Kidney (tissue), 14 donors: ENCODE results near the gene PTPRJ. TPM values are rescaled to one million over a fixed set of nuclear protein-coding genes. Genes with fewer than 3 reads are reported as not detected.

Experiments used
- DNase-seq, 5 donors: peaks; one replicate each; pipeline ENCODE4 v3.0.0-alpha.2; 2013 to 2020
- FAIRE-seq: peaks from 2 replicates; lab custom pipeline; 2012; peaks lifted over from hg19 to GRCh38; lab: Jason Lieb, UNC
- H3K27ac ChIP-seq, 2 donors: one replicate each; pipeline ENCODE4 v1.7.0; 2013; ENCODE audit warnings: low read depth in 2 of 2, low read length in 2 of 2, inconsistent platforms in 1 of 2
- H3K27me3 ChIP-seq: one replicate; pipeline ENCODE4 v1.7.1; 2013; ENCODE audit warnings: low read length, inconsistent platforms; ENCODE audit not compliant: control insufficient read depth, insufficient read depth
- H3K36me3 ChIP-seq, 3 donors: one replicate each; pipeline versions ENCODE4 v1.7.0 to v1.7.1; 2013; ENCODE audit warnings: low read length in 3 of 3, control low read depth in 1 of 3, inconsistent platforms in 1 of 3; ENCODE audit not compliant: insufficient read depth in 3 of 3, control insufficient read depth in 2 of 3
- H3K4me1 ChIP-seq, 3 donors: one replicate each; pipeline versions ENCODE4 v1.7.0 to v1.7.1; 2013; ENCODE audit warnings: low read length in 3 of 3, inconsistent platforms in 1 of 3, low read depth in 1 of 3; ENCODE audit not compliant: control insufficient read depth in 2 of 3, insufficient read depth in 2 of 3
- H3K4me3 ChIP-seq, 3 donors: one replicate each; pipeline versions ENCODE4 v1.7.0 to v1.8.1; 2013; ENCODE audit warnings: low read length in 3 of 3, control low read depth in 1 of 3, inconsistent platforms in 1 of 3
- H3K9ac ChIP-seq, 3 donors: one replicate each; pipeline versions ENCODE4 v1.7.0 to v1.7.1; 2013; ENCODE audit warnings: low read length in 3 of 3, control low read depth in 1 of 3, inconsistent platforms in 1 of 3
- H3K9me3 ChIP-seq, 3 donors: one replicate each; pipeline versions ENCODE4 v1.7.0 to v1.7.1; 2013; ENCODE audit warnings: low read length in 3 of 3, control low read depth in 1 of 3, inconsistent platforms in 1 of 3; ENCODE audit not compliant: control insufficient read depth in 2 of 3, insufficient read depth in 1 of 3
- CTCF ChIP-seq: IDR thresholded peaks from 3 replicates; pipeline ENCODE4 v1.5.1; 2012; ENCODE audit warnings: mild to moderate bottlenecking, moderate library complexity, borderline replicate concordance; ENCODE audit not compliant: insufficient read depth; ENCODE audit errors: extremely low read depth
- intact Hi-C: fragments of 100-400 bp; cut with DNase I; formaldehyde crosslinking; loops from one replicate; pipeline ENCODE4 v1.11.1; 2022
- polyA plus RNA-seq: library from polyadenylated mRNA; stranded (reverse); fragments of 350-450 nt; fragmentation: Illumina TruSeq; extraction: RNeasy Lipid Tissue Mini Kit (QIAGEN cat#74804); gene quantifications from one replicate; pipeline ENCODE4 v1.2.3, GENCODE V29; 2014; ENCODE audit warnings: low read depth, low replicate concordance; ENCODE audit not compliant: insufficient read depth
- total RNA-seq: library from RNA; stranded (reverse); fragmentation: NEBNext Ultra II Directional; extraction: Animal tissue kit (Norgen Biotek cat#: 25700); gene quantifications from one replicate; pipeline ENCODE4 v1.2.1, GENCODE V29; 2021
- donor health status: control.
- donor health status: control.
- donor health status: control.
- donor health status: control.
- donor health status: control.
- donor health status: DM: yes; HTN: yes; CAD: no.
- donor health status: Normal renal cell carcinoma (clear cell type).

PTPRJ gene
- total and polyA plus RNA-seq, 2 donors from 2014 or later: 9.2 to 80.5 TPM

GRCh38 chr11:48105096-48105990 is 125.0 kb downstream of the PTPRJ start:
- Histone ChIP-seq H3K4me3 (no peak overlapping the region), H3K36me3 (no peaks in the 10 kb centered on the region), H3K9ac (no peak overlapping the region), H3K27ac (peak overlapping the region in 1 of 2 donors; percentile 26), H3K9me3 (no peaks in the 10 kb centered on the region), H3K4me1 (peaks cover 2 to 39% (median 35%) of the 10 kb centered on the region in 3 donors), H3K27me3 (no peaks in the 10 kb centered on the region)
- DNase-seq (peak in 1 of 5 donors; percentile 6), FAIRE-seq (no peak)
- intact Hi-C loops: loop anchor here (5.0 kb wide), 1 partner anchor 173 kb away; no protein-coding TSS in a partner anchor
- no peak for TF ChIP-seq CTCF

- H3K27ac ChIP-seq: no peak overlapping the region
Observed at GRCh38 chr11:48106166-48106565, 125.8 kb downstream of the PTPRJ start.

GRCh38 chr11:48107188-48107704 is 126.9 kb downstream of the PTPRJ start:
- FAIRE-seq (no peak), DNase-seq (peak in 1 of 5 donors; percentile 4)
- no peak overlapping the region for H3K9ac ChIP-seq
- no peaks in the 10 kb centered on the region for H3K9me3 ChIP-seq
- TF ChIP-seq CTCF: no peak
- H3K27ac ChIP-seq: no peak overlapping the region
- no peaks in the 10 kb centered on the region for H3K36me3 ChIP-seq
- H3K27me3 ChIP-seq: no peaks in the 10 kb centered on the region
- intact Hi-C loops: loop anchor here (5.0 kb wide), 1 partner anchor 175 kb away; no protein-coding TSS in a partner anchor
- peaks cover 2 to 29% (median 29%) of the 10 kb centered on the region in 3 donors for H3K4me1 ChIP-seq
- H3K4me3 ChIP-seq: no peak overlapping the region

More at GRCh38 chr11:48106166-48106565, 125.8 kb downstream of the PTPRJ start:
- intact Hi-C loops: loop anchor here (5.0 kb wide), 1 partner anchor 174 kb away; no protein-coding TSS in a partner anchor
- DNase-seq (no peak), FAIRE-seq (no peak)
- TF ChIP-seq CTCF: no peak
- H3K36me3 ChIP-seq: no peaks in the 10 kb centered on the region
- no peak overlapping the region for H3K9ac ChIP-seq
- peaks cover 2 to 35% (median 30%) of the 10 kb centered on the region in 3 donors for H3K4me1 ChIP-seq
- H3K9me3 ChIP-seq: no peaks in the 10 kb centered on the region
- H3K27me3 ChIP-seq: no peaks in the 10 kb centered on the region
- H3K4me3 ChIP-seq: no peak overlapping the region
